AG10803 (cell line): ENCODE data around the gene AP1M2.
A peak's percentile ranks its signal among the peaks of the same experiment; 100 is the strongest.
"Not testable (repeated sequence)": the region's sequence is repeated elsewhere in the genome, so short reads cannot be mapped to it uniquely, and the experiment has no call there.

Experiments used
- DNase-seq: peaks from one replicate; pipeline ENCODE4 v3.0.0; 2010; ENCODE audit warnings: low read depth
- H3K4me3 ChIP-seq: 2 replicates; pipeline ENCODE4 v1.5.1; 2011; ENCODE audit warnings: mild to moderate bottlenecking, low read length, control low read depth
- TF ChIP-seq, protein P1 (sequence below): conservative IDR thresholded peaks from 2 replicates; pipeline ENCODE4 v1.5.1; 2011; ENCODE audit warnings: mild to moderate bottlenecking, low read length, control low read depth, inconsistent platforms

AP1M2 gene

DNA sequence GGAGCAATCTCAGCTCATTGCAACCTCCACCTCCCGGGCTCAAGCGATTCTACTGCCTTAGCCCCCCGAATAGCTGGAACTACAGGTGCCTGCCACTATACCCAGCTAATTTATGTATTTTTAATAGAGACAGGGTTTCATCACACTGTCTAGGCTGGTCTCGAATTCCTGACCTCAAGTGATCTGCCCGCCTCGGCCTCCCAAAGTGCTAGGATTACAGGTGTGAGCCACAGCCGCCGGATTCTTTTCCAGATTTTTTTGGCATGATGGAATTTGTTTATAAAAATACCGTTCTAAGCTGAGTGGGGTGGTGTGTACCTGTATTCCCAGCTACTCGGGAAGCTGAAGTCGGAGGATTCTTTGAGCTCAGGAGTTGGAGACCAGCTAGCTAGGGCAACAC is 49.4 kb downstream of the AP1M2 start:
- TF ChIP-seq, protein P1, sequence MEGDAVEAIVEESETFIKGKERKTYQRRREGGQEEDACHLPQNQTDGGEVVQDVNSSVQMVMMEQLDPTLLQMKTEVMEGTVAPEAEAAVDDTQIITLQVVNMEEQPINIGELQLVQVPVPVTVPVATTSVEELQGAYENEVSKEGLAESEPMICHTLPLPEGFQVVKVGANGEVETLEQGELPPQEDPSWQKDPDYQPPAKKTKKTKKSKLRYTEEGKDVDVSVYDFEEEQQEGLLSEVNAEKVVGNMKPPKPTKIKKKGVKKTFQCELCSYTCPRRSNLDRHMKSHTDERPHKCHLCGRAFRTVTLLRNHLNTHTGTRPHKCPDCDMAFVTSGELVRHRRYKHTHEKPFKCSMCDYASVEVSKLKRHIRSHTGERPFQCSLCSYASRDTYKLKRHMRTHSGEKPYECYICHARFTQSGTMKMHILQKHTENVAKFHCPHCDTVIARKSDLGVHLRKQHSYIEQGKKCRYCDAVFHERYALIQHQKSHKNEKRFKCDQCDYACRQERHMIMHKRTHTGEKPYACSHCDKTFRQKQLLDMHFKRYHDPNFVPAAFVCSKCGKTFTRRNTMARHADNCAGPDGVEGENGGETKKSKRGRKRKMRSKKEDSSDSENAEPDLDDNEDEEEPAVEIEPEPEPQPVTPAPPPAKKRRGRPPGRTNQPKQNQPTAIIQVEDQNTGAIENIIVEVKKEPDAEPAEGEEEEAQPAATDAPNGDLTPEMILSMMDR = no peak
- no peak overlapping the region for H3K4me3 ChIP-seq
- DNase-seq = no peak

GRCh38 chr19:10535613-10536012 is 51.5 kb downstream of the AP1M2 start:
- no peak overlapping the region for H3K4me3 ChIP-seq
- TF ChIP-seq, protein P1 = no peak
- DNase-seq = no peak

- TF ChIP-seq, protein P1 = no peak
- peak; percentile 96 for DNase-seq
- no peak overlapping the region for H3K4me3 ChIP-seq
These were observed 53.3 kb downstream of the AP1M2 start for GRCh38 chr19:10533646-10534386.

GRCh38 chr19:10532457-10532856 is 54.7 kb downstream of the AP1M2 start:
- TF ChIP-seq, protein P1 = no peak
- DNase-seq = no peak
- H3K4me3 ChIP-seq = no peak overlapping the region

GRCh38 chr19:10526887-10527286 is 60.2 kb downstream of the AP1M2 start:
- not testable (repeated sequence) for H3K4me3 ChIP-seq, DNase-seq

GRCh38 chr19:10525636-10526035 is 61.5 kb downstream of the AP1M2 start:
- TF ChIP-seq, protein P1 = no peak
- H3K4me3 ChIP-seq = no peak overlapping the region
- DNase-seq = no peak

DNA sequence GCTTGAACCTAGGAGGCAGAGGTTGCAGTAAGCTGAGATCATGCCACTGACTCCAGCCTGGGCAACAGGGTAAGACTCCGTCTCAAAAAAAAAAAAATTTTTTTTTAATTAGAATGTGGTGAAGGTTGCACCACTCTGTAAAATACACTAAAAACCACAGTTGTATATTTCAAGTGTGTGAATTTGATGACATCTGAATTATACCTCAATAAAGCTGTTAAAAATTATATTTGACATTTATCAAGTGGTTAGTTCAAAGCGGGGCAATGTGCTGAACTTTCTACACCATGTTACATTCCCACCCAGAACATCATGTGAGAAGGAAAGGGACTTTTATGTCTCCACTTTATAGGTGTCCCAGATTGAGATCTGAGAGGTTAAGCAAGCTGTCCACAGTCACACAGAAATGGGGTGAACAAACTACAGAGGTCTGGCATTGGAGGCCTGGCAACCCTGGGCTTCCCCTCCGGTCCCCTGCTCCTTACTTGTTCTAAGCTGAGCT is 63.9 kb downstream of the AP1M2 start:
- DNase-seq = no peak
- TF ChIP-seq, protein P1 = no peak

More for the DNA sequence above, 63.9 kb downstream of the AP1M2 start:
- H3K4me3 ChIP-seq = no peak overlapping the region
